HL-60 (cell line): ENCODE measurements around the gene TLX3.

Experiments
- DNase-seq, 2 experiments: peaks; one replicate each; pipeline ENCODE4 v3.0.0-alpha.2; 2010 to 2020; ENCODE audit warnings: low read depth in 1 of 2, low spot score in 1 of 2
- H3K27ac ChIP-seq: fragments of 250-450 bp; sonication (Bioruptor Pico); replicated peaks from 2 replicates; pipeline ENCODE4 v1.5.1; 2020; ENCODE audit warnings: mild to moderate bottlenecking, moderate library complexity
- H3K27me3 ChIP-seq: fragments of 250-450 bp; sonication (Bioruptor Pico); 2 replicates; pipeline ENCODE4 v1.5.1; 2021; ENCODE audit warnings: mild to moderate bottlenecking, moderate library complexity; ENCODE audit not compliant: insufficient read depth, poor library complexity, severe bottlenecking
- H3K4me3 ChIP-seq: replicated peaks from 2 replicates; pipeline ENCODE4 v1.5.1; 2011; ENCODE audit warnings: mild to moderate bottlenecking, control low read depth, low read length; ENCODE audit not compliant: insufficient read depth
- GABPA ChIP-seq: IDR thresholded peaks from 2 replicates; pipeline ENCODE4 v1.6.1; 2012; ENCODE audit warnings: low read depth
- POLR2AphosphoS5 ChIP-seq: IDR thresholded peaks from 2 replicates; pipeline ENCODE4 v1.6.1; 2012; ENCODE audit warnings: low read depth
- REST ChIP-seq: IDR thresholded peaks from 2 replicates; pipeline ENCODE4 v1.6.1; 2012; ENCODE audit warnings: low read depth; ENCODE audit not compliant: insufficient replicate concordance
- SPI1 ChIP-seq: IDR thresholded peaks from 2 replicates; pipeline ENCODE4 v1.6.1; 2012; ENCODE audit warnings: low read depth, mild to moderate bottlenecking, borderline replicate concordance
- TF ChIP-seq, protein P1 (sequence below): IDR thresholded peaks from one replicate; pipeline ENCODE4 v1.5.1; 2011; ENCODE audit warnings: low read length, control low read depth, inconsistent platforms; ENCODE audit not compliant: insufficient read depth

The TLX3 gene

GRCh38 chr5:171270136-171270535 is 38.9 kb upstream of the TLX3 start:
- Histone ChIP-seq H3K27ac (no peak overlapping the region), H3K4me3 (no peak overlapping the region), H3K27me3 (peaks cover 6% of the 10 kb centered on the region)
- DNase-seq: no peak
- TF ChIP-seq, protein P1, sequence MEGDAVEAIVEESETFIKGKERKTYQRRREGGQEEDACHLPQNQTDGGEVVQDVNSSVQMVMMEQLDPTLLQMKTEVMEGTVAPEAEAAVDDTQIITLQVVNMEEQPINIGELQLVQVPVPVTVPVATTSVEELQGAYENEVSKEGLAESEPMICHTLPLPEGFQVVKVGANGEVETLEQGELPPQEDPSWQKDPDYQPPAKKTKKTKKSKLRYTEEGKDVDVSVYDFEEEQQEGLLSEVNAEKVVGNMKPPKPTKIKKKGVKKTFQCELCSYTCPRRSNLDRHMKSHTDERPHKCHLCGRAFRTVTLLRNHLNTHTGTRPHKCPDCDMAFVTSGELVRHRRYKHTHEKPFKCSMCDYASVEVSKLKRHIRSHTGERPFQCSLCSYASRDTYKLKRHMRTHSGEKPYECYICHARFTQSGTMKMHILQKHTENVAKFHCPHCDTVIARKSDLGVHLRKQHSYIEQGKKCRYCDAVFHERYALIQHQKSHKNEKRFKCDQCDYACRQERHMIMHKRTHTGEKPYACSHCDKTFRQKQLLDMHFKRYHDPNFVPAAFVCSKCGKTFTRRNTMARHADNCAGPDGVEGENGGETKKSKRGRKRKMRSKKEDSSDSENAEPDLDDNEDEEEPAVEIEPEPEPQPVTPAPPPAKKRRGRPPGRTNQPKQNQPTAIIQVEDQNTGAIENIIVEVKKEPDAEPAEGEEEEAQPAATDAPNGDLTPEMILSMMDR: no peak
- TF ChIP-seq SPI1 (no peak), POLR2AphosphoS5 (no peak), REST (no peak), GABPA (no peak)

DNA sequence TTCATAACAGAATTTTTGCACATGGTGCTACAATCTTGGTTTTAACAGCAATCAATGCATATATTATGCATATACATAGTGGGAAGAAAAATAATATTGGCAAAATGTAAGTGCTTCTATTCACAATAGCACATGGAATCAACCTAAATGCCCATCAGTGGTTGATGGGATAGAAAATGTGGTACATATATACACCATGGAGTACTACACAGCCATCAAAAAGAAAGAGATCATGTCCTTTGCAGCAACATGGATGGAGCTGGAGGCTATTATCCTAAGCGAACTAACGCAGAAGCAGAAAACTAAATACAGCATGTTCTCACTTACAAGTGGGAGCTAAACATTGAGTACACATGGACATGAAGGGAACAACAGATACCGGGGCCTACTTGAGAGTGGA is 37.2 kb upstream of the TLX3 start:
- no peak overlapping the region for H3K4me3 ChIP-seq
- no peak overlapping the region for H3K27ac ChIP-seq
- peaks cover 2% of the 10 kb centered on the region for H3K27me3 ChIP-seq
- no peak for DNase-seq
- TF ChIP-seq REST (no peak), SPI1 (no peak), GABPA (no peak), POLR2AphosphoS5 (no peak)
- TF ChIP-seq, protein P1: no peak

DNA sequence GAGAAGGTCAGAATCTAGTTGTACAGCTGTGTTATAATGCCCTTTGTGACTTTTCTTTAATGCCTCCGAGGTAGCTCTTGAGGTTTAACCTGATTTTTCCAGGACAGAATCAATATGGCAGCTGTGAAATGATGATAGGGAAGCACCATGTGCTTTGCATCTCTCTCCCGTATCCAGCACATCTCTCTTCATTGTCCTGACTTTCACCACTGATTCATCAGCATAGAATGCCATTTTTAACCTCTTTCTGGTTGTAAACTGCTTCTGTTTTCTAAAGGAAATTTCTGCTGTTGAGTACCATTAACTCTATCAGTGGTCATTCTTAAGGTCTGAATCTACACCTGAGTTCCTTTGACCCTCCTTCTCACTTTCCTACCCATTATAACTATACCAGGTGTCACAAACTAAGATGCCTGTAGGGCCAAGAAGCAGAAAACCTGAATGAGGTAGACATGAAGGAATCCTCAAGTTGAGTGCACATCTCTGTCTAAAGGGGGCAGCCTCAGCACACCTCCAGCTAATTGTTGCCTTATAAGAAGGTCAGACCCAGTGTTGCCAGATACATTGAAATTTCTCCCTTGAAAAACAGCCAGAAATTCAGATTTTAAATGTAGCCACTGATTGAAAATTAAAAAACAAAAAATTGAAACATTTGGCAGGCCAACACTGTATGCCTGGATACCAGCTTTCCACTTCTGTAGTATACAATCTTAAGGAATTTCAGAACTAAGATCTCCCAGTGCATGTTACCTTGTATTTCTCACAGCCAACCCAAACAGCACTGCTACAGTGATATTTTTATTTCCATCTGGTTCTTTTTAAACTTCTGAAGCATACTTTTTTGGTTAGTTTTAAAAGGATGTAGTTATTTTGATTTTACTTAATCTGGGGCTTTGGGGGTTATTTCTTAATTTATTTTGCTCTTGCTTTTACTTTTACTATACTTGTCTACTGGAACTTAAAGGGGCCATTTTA is 35.8 kb upstream of the TLX3 start:
- peak; percentile 5 to 8 for DNase-seq
- TF ChIP-seq GABPA: no peak
- TF ChIP-seq REST: no peak
- TF ChIP-seq, protein P1: no peak
- TF ChIP-seq SPI1: no peak
- TF ChIP-seq POLR2AphosphoS5: no peak
- H3K27me3 ChIP-seq: peaks cover 2% of the 10 kb centered on the region
- H3K27ac ChIP-seq: no peak overlapping the region
- no peak overlapping the region for H3K4me3 ChIP-seq
